Fibroblast of lung (primary cell): ENCODE results near the gene SLC9A8. TPM values are rescaled to one million over a fixed set of nuclear protein-coding genes. Genes with fewer than 3 reads are reported as not detected.

ENCODE experiments used
- DNase-seq, 2 donors: peaks; one replicate each; pipeline versions ENCODE4 v3.0.0 to v3.0.0-alpha.2; 2010; ENCODE audit warnings: low read depth in 2 of 2
- H2AFZ ChIP-seq: 2 replicates; pipeline ENCODE4 v1.5.1; 2012; ENCODE audit warnings: low read length, control low read depth, inconsistent platforms
- H3K27ac ChIP-seq: 2 replicates; pipeline ENCODE4 v1.5.1; 2011; ENCODE audit warnings: low read length, control low read depth; ENCODE audit not compliant: insufficient read depth
- H3K27me3 ChIP-seq: 2 replicates; pipeline ENCODE4 v1.5.1; 2011; ENCODE audit warnings: mild to moderate bottlenecking, low read length; ENCODE audit not compliant: control insufficient read depth, insufficient read depth
- H3K36me3 ChIP-seq: 2 replicates; pipeline ENCODE4 v1.5.1; 2011; ENCODE audit warnings: low read length; ENCODE audit not compliant: control insufficient read depth, insufficient read depth
- H3K4me1 ChIP-seq: 2 replicates; pipeline ENCODE4 v1.5.1; 2011; ENCODE audit warnings: low read length; ENCODE audit not compliant: control insufficient read depth, insufficient read depth; ENCODE audit errors: extremely low read depth
- H3K4me2 ChIP-seq: 2 replicates; pipeline ENCODE4 v1.5.1; 2011; ENCODE audit warnings: low read length, control low read depth; ENCODE audit not compliant: insufficient read depth; ENCODE audit errors: extremely low read depth
- H3K4me3 ChIP-seq, 4 experiments: fragments of 200-600 bp in 1 of 4; sonication (generic) in 1 of 4; replicated peaks in 1 of 4; 2 replicates each; pipeline ENCODE4 v1.5.1; 2011 to 2016; ENCODE audit warnings: low read length in 4 of 4, low read depth in 3 of 4, mild to moderate bottlenecking in 3 of 4, control low read depth in 2 of 4, inconsistent platforms in 1 of 4, mixed read lengths in 1 of 4; ENCODE audit not compliant: insufficient read depth in 1 of 4; ENCODE audit errors: control extremely low read depth in 1 of 4
- H3K79me2 ChIP-seq: 2 replicates; pipeline ENCODE4 v1.5.1; 2012; ENCODE audit warnings: mild to moderate bottlenecking, low read length, inconsistent platforms; ENCODE audit not compliant: control insufficient read depth, insufficient read depth
- H3K9ac ChIP-seq: 2 replicates; pipeline ENCODE4 v1.5.1; 2011; ENCODE audit warnings: mild to moderate bottlenecking, low read length, control low read depth; ENCODE audit not compliant: insufficient read depth
- H3K9me3 ChIP-seq: 2 replicates; pipeline ENCODE4 v1.5.1; 2012; ENCODE audit warnings: low read depth, low read length; ENCODE audit not compliant: control insufficient read depth, insufficient read depth
- H4K20me1 ChIP-seq: 2 replicates; pipeline ENCODE4 v1.5.1; 2011; ENCODE audit warnings: low read length; ENCODE audit not compliant: control insufficient read depth, insufficient read depth; ENCODE audit errors: extremely low read depth
- CTCF ChIP-seq, 2 donors: IDR thresholded peaks in 1 of 2; conservative IDR thresholded peaks in 1 of 2; 1 replicate in 1 of 2; 2 replicates in 1 of 2; pipeline ENCODE4 v1.5.1; 2011 to 2012; ENCODE audit warnings: low read length in 2 of 2, control low read depth in 1 of 2, inconsistent platforms in 1 of 2, low read depth in 1 of 2, mild to moderate bottlenecking in 1 of 2
- EZH2 ChIP-seq: IDR thresholded peaks from 2 replicates; pipeline ENCODE4 v1.5.1; 2012; ENCODE audit warnings: low read length, control low read depth, mild to moderate bottlenecking; ENCODE audit errors: missing control alignments
- polyA plus RNA-seq, 2 donors: library from polyadenylated mRNA; depleted of rRNA in 1 of 2; stranded (reverse) in 1 of 2; unstranded in 1 of 2; fragments of >200 nt; gene quantifications; 2 replicates each; pipeline ENCODE4 v1.2.1, GENCODE V29; 2011 to 2012; ENCODE audit warnings: missing spikeins in 1 of 2
- total RNA-seq: library from RNA; depleted of rRNA; stranded (reverse); fragments of >200 nt; gene quantifications from 2 replicates; pipeline ENCODE4 v1.2.1, GENCODE V29; 2014

The SLC9A8 gene
- total and polyA plus RNA-seq, 2 donors (not counting 1 experiment from before 2014, with no cell fraction given), result 2.4 to 15.5 TPM

- Histone ChIP-seq H2AFZ (no peak overlapping the region), H3K27ac (no peak overlapping the region)
- DNase-seq, result no peak
Measured at GRCh38 chr20:49890471-49891361, 78.1 kb downstream of the SLC9A8 start.

GRCh38 chr20:49891476-49892110 is 79.0 kb downstream of the SLC9A8 start:
- H3K27me3 ChIP-seq, result no peaks in the 10 kb centered on the region
- no peak overlapping the region for H3K4me2 ChIP-seq
- no peak overlapping the region for H2AFZ ChIP-seq
- H3K9ac ChIP-seq, result no peak overlapping the region
- no peak for DNase-seq
- H3K27ac ChIP-seq, result no peak overlapping the region
- peaks cover 13% of the 10 kb centered on the region for H3K4me1 ChIP-seq
- H3K79me2 ChIP-seq, result no peaks in the 10 kb centered on the region
- TF ChIP-seq CTCF (conservative IDR thresholded peaks at IDR 0.05 in 1 of 2, IDR thresholded peaks at IDR 0.05 in 1 of 2; ENCODE audit: low read depth in 1 of 2, low read length in 2 of 2), result no peak
- TF ChIP-seq EZH2, result no peak
- no peak overlapping the region for H3K4me3 ChIP-seq
- H4K20me1 ChIP-seq, result no peaks in the 10 kb centered on the region
- H3K9me3 ChIP-seq, result no peaks in the 10 kb centered on the region
- H3K36me3 ChIP-seq, result peaks cover 4% of the 10 kb centered on the region

More at GRCh38 chr20:49890471-49891361, 78.1 kb downstream of the SLC9A8 start:
- Histone ChIP-seq H4K20me1 (no peaks in the 10 kb centered on the region), H3K9ac (no peak overlapping the region), H3K4me3 (no peak overlapping the region), H3K4me2 (no peak overlapping the region), H3K79me2 (no peaks in the 10 kb centered on the region), H3K27me3 (no peaks in the 10 kb centered on the region), H3K36me3 (peaks cover 6% of the 10 kb centered on the region), H3K9me3 (no peaks in the 10 kb centered on the region), H3K4me1 (peaks cover 13% of the 10 kb centered on the region)
- TF ChIP-seq EZH2, result no peak
- no peak for TF ChIP-seq CTCF (conservative IDR thresholded peaks at IDR 0.05 in 1 of 2, IDR thresholded peaks at IDR 0.05 in 1 of 2; ENCODE audit: low read depth in 1 of 2, low read length in 2 of 2)

GRCh38 chr20:49892260-49892659 is 79.6 kb downstream of the SLC9A8 start:
- H3K4me2 ChIP-seq, result no peak overlapping the region
- no peak overlapping the region for H3K27ac ChIP-seq
- H3K9me3 ChIP-seq, result no peaks in the 10 kb centered on the region
- no peak overlapping the region for H2AFZ ChIP-seq
- no peak overlapping the region for H3K9ac ChIP-seq
- H4K20me1 ChIP-seq, result no peaks in the 10 kb centered on the region
- H3K4me3 ChIP-seq, result no peak overlapping the region
- no peaks in the 10 kb centered on the region for H3K27me3 ChIP-seq
- H3K4me1 ChIP-seq, result peaks cover 13% of the 10 kb centered on the region
- peaks cover 2% of the 10 kb centered on the region for H3K36me3 ChIP-seq
- TF ChIP-seq EZH2, result no peak
- TF ChIP-seq CTCF (conservative IDR thresholded peaks at IDR 0.05 in 1 of 2, IDR thresholded peaks at IDR 0.05 in 1 of 2; ENCODE audit: low read depth in 1 of 2, low read length in 2 of 2), result no peak
- no peak for DNase-seq
- H3K79me2 ChIP-seq, result no peaks in the 10 kb centered on the region
